ENCODE measurements around the gene CDC42EP3. TPM values are rescaled to one million over a fixed set of nuclear protein-coding genes. Genes with fewer than 3 reads are reported as not detected.

The CDC42EP3 gene
- total RNA-seq, 4 donors from 2014 or later = 14.0 to 42.6 (median 28.7) TPM

DNA sequence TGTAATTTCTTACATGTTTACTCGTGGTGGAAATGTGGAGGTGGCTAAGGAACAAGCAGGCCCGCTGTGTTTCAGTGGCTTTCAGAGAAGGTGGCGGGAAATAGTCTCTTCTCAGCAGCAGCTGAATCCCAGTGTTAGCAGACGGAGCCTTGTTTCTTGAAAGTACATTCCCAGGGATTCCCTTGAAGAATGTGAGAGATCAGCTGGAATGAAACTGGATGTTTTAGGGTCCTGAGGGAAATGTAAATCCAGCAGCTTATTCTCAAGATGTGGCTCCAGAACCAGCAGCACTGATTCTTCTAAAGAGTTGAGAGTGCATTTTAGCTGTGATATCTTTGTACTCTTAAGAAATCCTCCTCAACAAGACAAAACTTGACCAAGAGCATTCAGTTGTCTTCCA, 59.1 kb downstream of the CDC42EP3 start:
- TF ChIP-seq, protein P1, sequence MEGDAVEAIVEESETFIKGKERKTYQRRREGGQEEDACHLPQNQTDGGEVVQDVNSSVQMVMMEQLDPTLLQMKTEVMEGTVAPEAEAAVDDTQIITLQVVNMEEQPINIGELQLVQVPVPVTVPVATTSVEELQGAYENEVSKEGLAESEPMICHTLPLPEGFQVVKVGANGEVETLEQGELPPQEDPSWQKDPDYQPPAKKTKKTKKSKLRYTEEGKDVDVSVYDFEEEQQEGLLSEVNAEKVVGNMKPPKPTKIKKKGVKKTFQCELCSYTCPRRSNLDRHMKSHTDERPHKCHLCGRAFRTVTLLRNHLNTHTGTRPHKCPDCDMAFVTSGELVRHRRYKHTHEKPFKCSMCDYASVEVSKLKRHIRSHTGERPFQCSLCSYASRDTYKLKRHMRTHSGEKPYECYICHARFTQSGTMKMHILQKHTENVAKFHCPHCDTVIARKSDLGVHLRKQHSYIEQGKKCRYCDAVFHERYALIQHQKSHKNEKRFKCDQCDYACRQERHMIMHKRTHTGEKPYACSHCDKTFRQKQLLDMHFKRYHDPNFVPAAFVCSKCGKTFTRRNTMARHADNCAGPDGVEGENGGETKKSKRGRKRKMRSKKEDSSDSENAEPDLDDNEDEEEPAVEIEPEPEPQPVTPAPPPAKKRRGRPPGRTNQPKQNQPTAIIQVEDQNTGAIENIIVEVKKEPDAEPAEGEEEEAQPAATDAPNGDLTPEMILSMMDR (IDR thresholded peaks at IDR 0.05) = no peak
- TF ChIP-seq POLR2A (IDR thresholded peaks at IDR 0.05) = no peak
- intact Hi-C loops (cut with DNase I; ENCODE audit: low total_unique reads) = no loop called here

DNA sequence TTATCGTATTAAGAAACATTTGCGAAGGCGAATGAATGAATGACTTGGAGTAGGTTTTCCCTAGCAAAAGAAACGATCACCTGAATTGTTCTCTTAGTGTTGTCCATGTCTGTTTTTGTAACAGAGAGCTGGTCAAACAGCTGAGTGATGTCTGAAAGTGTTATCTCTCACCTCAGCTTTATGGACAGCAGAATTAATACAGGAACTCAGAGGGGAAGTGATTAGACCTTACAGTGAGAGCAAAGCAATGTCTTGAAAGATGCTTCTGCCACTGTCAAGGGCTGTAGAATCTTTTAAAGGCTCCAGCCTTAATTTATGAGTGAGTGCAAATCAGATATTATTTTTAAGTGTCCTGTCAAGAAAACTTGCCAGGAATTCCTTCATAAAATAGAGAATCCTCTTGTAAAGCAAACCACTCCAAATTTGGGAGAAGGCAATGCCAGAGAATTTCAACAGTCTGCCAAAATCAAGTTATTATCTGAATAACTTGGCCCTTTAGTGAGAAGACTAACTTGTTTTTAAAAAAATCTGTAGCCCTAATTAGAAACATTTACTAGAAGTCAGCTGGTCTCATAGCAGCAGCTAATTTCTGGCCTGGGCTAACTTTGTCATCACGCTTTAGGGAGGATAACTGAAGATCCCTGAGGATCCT, 60.7 kb downstream of the CDC42EP3 start:
- 52 to 60% methylated on average over 5 of the region's 5 CpGs for WGBS, 2 donors
- no peak overlapping the region for H3K4me3 ChIP-seq (ENCODE audit: low read depth, poor library complexity, severe bottlenecking)
- intact Hi-C loops (cut with DNase I; ENCODE audit: low total_unique reads) = no loop called here
- TF ChIP-seq, protein P1 (IDR thresholded peaks at IDR 0.05) = no peak
- no peak for TF ChIP-seq POLR2A (IDR thresholded peaks at IDR 0.05)
- DNase-seq (ENCODE audit: low spot score in 2 of 2) = no peak

More for the DNA sequence above, 59.1 kb downstream of the CDC42EP3 start:
- no peak overlapping the region for H3K4me3 ChIP-seq (ENCODE audit: low read depth, poor library complexity, severe bottlenecking)
- 86 to 89% methylated on average over 4 of the region's 4 CpGs for WGBS, 2 donors
- DNase-seq (ENCODE audit: low spot score in 2 of 2) = no peak

DNA sequence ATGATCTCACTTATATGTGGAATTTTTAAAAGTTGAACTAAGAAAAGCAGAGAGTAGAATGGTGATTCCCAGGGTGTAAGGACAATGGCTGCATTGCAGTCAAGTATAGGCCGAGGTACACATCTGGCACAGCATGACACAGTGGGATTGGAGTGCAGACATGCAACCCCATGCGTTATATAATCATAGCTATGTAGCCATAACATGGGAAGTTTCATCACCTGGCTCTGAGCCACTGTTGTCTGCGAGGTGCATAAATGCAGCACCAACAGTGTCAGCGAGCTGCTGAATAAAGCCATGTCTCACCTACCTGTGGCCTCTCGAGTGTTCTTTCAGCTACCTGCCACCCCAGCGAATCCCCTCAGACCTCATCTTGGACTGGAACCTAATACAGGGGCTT, 61.7 kb downstream of the CDC42EP3 start:
- DNase-seq (ENCODE audit: low spot score in 2 of 2) = no peak
- WGBS, 2 donors = 65 to 72% methylated on average over 6 of the region's 6 CpGs
- intact Hi-C loops (cut with DNase I; ENCODE audit: low total_unique reads) = no loop called here
- H3K4me3 ChIP-seq (ENCODE audit: low read depth, poor library complexity, severe bottlenecking) = no peak overlapping the region
- TF ChIP-seq, protein P1 (IDR thresholded peaks at IDR 0.05) = no peak
- no peak for TF ChIP-seq POLR2A (IDR thresholded peaks at IDR 0.05)

DNA sequence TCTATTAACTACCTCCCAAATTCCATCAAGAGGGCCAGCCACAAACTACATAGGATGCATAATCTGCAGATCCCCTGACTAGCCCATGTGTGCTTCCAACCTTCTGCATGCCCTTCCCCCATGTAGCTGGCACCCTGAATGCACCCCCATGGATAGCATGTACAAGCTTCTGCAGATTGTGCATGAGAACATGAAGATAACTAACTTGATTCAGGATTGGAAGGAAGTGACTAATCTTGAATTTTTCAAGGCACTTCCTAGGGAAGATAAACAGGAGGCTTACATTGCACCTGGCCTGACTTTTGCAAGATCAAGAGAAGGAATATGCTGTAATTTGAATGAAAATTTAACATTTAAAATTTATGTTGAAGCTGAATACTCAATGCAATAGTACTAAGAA, 66.7 kb downstream of the CDC42EP3 start:
- H3K4me3 ChIP-seq (ENCODE audit: low read depth, poor library complexity, severe bottlenecking) = no peak overlapping the region
- intact Hi-C loops (cut with DNase I; ENCODE audit: low total_unique reads) = no loop called here
- TF ChIP-seq POLR2A (IDR thresholded peaks at IDR 0.05) = no peak
- TF ChIP-seq, protein P1 (IDR thresholded peaks at IDR 0.05) = no peak
- no peak for DNase-seq (ENCODE audit: low spot score in 2 of 2)

DNA sequence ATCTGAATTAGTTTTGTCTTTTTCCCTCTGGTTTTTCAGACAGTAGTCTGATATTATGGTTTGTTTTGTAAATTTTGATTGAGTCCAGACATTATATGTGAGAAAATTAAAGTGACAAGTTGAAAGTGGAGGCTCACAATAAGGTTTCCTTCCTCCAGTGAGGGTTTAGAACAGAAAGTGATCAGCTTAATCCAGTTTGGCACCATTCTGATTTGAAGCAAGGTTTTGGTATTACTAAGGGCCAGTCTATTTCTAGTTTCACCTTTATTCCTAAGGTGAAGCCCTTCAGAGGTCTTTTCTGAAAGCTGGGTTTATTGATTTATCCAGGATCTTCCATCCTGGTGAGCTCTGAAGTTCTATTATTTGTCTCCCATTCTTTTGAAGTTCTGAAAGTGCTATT, 68.7 kb downstream of the CDC42EP3 start:
- TF ChIP-seq, protein P1 (IDR thresholded peaks at IDR 0.05) = no peak
- TF ChIP-seq POLR2A (IDR thresholded peaks at IDR 0.05) = no peak
- intact Hi-C loops (cut with DNase I; ENCODE audit: low total_unique reads) = no loop called here

DNA sequence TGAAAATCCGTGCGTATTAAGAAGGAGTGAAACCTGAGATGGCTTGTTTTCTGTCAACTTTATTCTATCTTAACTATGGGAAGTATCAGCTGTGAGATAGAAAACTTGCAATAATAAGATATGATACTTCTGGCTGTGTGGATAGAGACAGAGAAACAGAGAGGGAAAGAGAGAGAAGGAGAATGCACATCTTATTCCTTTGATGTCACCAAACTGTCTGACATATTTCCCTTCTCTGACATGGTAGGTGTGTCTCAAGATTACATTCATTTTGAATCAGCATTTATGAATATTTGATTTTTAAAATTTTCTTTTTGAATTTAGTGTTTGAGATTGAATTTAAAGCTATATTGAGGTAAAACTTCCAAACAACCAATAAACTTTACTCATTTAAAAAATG, 69.4 kb downstream of the CDC42EP3 start:
- TF ChIP-seq, protein P1 (IDR thresholded peaks at IDR 0.05) = no peak
- no peak for TF ChIP-seq POLR2A (IDR thresholded peaks at IDR 0.05)
- no peak for DNase-seq (ENCODE audit: low spot score in 2 of 2)
- intact Hi-C loops (cut with DNase I; ENCODE audit: low total_unique reads) = no loop called here
- no peak overlapping the region for H3K4me3 ChIP-seq (ENCODE audit: low read depth, poor library complexity, severe bottlenecking)
- whole genome bisulfite sequencing, 2 donors = 71 to 91% methylated on average over 2 of the region's 2 CpGs

More for the DNA sequence above, 68.7 kb downstream of the CDC42EP3 start:
- H3K4me3 ChIP-seq (ENCODE audit: low read depth, poor library complexity, severe bottlenecking) = no peak overlapping the region
- no peak for DNase-seq (ENCODE audit: low spot score in 2 of 2)
